ENCODE measurements around the gene SEC11C.

The SEC11C gene

GRCh38 chr18:59156316-59156715 lies 16.6 kb downstream of the SEC11C start:
- no peak for DNase-seq (ENCODE audit: low read depth in 2 of 2)
- TF ChIP-seq CTCF (IDR thresholded peaks at IDR 0.05; ENCODE audit: low read depth, low read length), result no peak
- no peak overlapping the region for H3K4me3 ChIP-seq (replicated peaks in 1 of 2; ENCODE audit: low read depth in 2 of 2, low read length in 2 of 2)

DNA sequence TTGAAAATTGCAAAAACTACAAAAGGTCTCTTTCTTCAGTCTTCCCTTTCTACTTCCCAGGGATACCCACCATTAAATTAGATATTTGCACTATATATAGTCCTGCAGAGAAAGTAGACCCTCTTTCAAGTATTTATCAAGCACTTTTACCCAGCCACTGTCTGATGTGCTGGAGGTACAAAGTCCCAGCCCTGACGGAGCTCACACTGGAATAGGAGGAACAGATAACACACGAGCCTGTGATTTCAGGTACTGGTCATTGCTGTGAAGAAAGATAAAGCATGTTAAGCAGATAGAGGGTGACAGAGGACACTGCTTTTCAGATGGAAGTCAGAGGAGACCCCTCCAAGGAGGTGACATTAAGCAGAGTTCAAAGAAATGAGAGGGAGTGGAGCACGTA lies 19.6 kb downstream of the SEC11C start:
- TF ChIP-seq CTCF (IDR thresholded peaks at IDR 0.05; ENCODE audit: low read depth, low read length), result no peak
- H3K4me3 ChIP-seq (replicated peaks in 1 of 2; ENCODE audit: low read depth in 2 of 2, low read length in 2 of 2), result no peak overlapping the region
- no peak for DNase-seq (ENCODE audit: low read depth in 2 of 2)

DNA sequence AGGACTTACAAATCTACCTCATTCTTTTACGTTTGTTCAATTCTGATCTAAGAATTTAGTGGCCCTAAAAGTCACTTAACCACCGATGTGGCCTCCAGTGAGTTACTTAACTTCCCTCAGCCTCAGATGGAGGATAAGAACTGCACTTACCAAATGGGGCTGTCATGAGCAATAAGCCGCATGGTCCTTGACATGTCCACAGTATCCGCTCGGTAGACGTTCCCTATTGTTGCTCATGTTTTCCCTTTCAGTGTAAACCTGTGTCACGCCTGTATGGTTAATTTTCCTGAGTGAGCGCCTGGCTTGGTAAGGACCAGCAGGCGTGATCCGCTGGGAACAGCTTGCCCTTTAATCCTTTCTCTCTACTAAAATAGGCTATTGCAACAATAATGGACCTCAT lies 20.3 kb downstream of the SEC11C start:
- no peak overlapping the region for H3K4me3 ChIP-seq (replicated peaks in 1 of 2; ENCODE audit: low read depth in 2 of 2, low read length in 2 of 2)
- DNase-seq (ENCODE audit: low read depth in 2 of 2), result no peak
- no peak for TF ChIP-seq CTCF (IDR thresholded peaks at IDR 0.05; ENCODE audit: low read depth, low read length)

- no peak overlapping the region for H3K4me3 ChIP-seq (replicated peaks in 1 of 2; ENCODE audit: low read depth in 2 of 2, low read length in 2 of 2)
- no peak for TF ChIP-seq CTCF (IDR thresholded peaks at IDR 0.05; ENCODE audit: low read depth, low read length)
- no peak for DNase-seq (ENCODE audit: low read depth in 2 of 2)
Measured at GRCh38 chr18:59172664-59173249, 33.1 kb downstream of the SEC11C start.

DNA sequence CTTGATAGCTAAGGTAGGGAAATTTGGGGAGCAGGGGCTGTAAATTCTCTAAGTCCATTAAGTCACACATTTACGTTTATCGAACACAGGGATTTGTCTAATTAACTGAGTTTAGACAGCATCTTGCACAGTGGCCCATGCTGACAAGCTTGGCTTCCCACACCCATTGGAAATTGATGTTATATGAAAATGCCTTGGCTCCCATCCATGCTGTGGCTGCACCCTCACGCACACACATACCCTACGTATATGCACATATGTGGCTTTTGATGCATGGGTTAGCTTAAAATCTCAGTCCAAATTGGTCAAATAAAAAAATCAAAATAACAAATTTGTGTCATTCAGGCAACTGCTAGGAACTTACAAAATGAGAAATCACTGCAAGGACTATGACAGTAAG lies 37.8 kb downstream of the SEC11C start:
- DNase-seq (ENCODE audit: low read depth in 2 of 2), result no peak
- H3K4me3 ChIP-seq (replicated peaks in 1 of 2; ENCODE audit: low read depth in 2 of 2, low read length in 2 of 2), result no peak overlapping the region
- TF ChIP-seq CTCF (IDR thresholded peaks at IDR 0.05; ENCODE audit: low read depth, low read length), result no peak

DNA sequence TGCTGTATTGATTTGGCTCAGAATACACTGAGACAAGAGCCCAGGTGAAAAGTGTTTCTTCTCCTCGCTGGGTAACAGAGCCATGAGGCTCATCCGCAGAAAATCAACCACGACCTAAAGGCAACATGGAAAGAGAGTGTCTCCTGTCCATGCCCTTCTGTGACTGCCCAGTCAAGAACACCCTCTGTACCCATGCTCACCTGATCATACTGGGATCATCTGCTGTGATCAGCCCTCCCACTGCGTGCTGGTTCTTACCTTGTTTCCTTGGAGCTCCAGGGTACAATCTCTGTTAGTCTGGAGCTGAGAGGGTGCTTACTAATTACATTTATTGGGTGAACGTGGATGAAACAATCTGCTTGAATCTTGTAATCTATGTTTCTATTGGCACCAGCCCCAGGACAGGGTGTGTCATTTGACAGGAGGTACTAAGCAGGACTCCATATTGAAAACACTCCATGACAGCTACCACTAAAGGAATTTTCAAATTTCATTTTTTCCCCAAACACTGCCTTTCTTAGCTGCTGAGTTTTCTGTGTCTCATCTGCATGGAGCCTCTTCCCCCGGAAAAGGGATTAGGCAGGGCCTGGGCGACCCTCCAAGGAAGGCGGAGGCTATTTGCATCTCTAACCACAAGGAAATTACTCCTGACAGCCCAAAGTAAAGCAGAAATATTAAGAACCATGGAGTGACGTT lies 40.6 kb downstream of the SEC11C start:
- no peak overlapping the region for H3K4me3 ChIP-seq (replicated peaks in 1 of 2; ENCODE audit: low read depth in 2 of 2, low read length in 2 of 2)
- no peak for TF ChIP-seq CTCF (IDR thresholded peaks at IDR 0.05; ENCODE audit: low read depth, low read length)
- peak; percentile 63 to 67 for DNase-seq (ENCODE audit: low read depth in 2 of 2)
